Measurements from ENCODE around the gene KLHL42. TPM values are rescaled to one million over a fixed set of nuclear protein-coding genes. Genes with fewer than 3 reads are reported as not detected.

The KLHL42 gene
- total RNA-seq, 2 experiments from 2014 or later = 24.2 to 25.2 TPM

DNA sequence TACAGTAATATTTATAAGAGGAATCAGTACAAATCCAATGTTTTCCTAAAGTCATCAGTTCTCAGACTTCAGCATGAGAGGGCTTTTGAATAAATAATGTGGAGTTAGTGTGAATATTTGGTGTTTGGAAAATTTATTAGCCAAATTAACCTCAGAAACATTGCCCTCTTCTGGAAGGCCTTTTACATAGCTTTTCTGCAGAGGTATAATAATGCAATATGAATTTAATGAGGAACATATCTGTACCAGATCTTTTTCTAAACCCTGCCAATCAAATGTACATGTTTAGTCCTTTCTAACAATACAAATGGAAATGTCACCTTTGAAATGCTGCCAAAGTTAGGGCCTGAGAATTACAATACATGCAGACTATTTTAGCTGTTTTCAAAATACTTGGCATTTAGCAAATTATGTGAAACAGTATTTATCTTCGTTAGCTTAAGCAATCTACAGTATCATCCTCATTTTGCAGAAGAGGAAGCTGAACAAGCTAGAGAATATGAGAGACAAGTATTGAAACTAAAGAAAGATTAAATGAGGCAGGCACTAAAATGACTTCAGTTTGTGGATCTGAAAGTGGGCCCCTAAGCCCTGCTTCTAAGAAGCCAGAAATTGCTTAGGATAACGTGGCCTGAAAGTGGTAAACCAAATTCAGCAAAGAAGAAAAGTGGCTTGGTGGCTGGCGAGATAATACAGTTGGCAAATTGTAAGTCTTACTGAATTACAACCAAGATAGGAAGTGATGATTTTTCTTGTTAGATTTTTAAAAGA lies 60.4 kb downstream of the KLHL42 start:
- Histone ChIP-seq H3K36me3 (ENCODE audit: insufficient read depth, low read length) (no peaks in the 10 kb centered on the region), H3K4me3 (ENCODE audit: low read depth, low read length, poor library complexity, severe bottlenecking) (no peak overlapping the region), H2AFZ (ENCODE audit: low read length) (peak overlapping the region; percentile 13; the same call in 1 of the 2 replicates), H3K9me2 (ENCODE audit: insufficient read depth, low read length) (no peaks in the 10 kb centered on the region), H4K20me1 (ENCODE audit: insufficient read depth, low read length) (no peaks in the 10 kb centered on the region), H3K79me2 (ENCODE audit: insufficient read depth, low read depth, low read length) (no peaks in the 10 kb centered on the region), H3K4me2 (ENCODE audit: low read length) (peak overlapping the region; percentile 16; the same call in 1 of the 2 replicates), H3K27ac (ENCODE audit: low read depth, low read length, poor library complexity, severe bottlenecking) (no peak overlapping the region), H3K9me3 (ENCODE audit: low read length) (no peaks in the 10 kb centered on the region), H3K4me1 (ENCODE audit: insufficient read depth, low read length, poor library complexity, severe bottlenecking) (peaks cover 4% of the 10 kb centered on the region)
- no peak for TF ChIP-seq EZH2phosphoT487 (IDR thresholded peaks at IDR 0.05; ENCODE audit: borderline replicate concordance, low read depth, low read length)
- TF ChIP-seq, protein P1, sequence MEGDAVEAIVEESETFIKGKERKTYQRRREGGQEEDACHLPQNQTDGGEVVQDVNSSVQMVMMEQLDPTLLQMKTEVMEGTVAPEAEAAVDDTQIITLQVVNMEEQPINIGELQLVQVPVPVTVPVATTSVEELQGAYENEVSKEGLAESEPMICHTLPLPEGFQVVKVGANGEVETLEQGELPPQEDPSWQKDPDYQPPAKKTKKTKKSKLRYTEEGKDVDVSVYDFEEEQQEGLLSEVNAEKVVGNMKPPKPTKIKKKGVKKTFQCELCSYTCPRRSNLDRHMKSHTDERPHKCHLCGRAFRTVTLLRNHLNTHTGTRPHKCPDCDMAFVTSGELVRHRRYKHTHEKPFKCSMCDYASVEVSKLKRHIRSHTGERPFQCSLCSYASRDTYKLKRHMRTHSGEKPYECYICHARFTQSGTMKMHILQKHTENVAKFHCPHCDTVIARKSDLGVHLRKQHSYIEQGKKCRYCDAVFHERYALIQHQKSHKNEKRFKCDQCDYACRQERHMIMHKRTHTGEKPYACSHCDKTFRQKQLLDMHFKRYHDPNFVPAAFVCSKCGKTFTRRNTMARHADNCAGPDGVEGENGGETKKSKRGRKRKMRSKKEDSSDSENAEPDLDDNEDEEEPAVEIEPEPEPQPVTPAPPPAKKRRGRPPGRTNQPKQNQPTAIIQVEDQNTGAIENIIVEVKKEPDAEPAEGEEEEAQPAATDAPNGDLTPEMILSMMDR (conservative IDR thresholded peaks at IDR 0.05; ENCODE audit: low read length) = peak; percentile 59
- CTCF ChIA-PET (ENCODE audit: unreplicated experiment) = no interaction called here
- intact Hi-C loops (cut with micrococcal nuclease; ENCODE audit: unreplicated experiment) = loop anchor here (2.0 kb wide), 1 partner anchor 22 kb away; no protein-coding TSS in a partner anchor
- peak; percentile 8 for DNase-seq (ENCODE audit: low spot score)
- no TSS peak for BruUV-seq (replicated peaks)
- POLR2A ChIA-PET = interaction anchor here (0.9 to 1.5 kb wide), 6 partner anchors 10 to 88 kb away, joined by 3 to 5 read pairs (median 4); no protein-coding TSS in a partner anchor

DNA sequence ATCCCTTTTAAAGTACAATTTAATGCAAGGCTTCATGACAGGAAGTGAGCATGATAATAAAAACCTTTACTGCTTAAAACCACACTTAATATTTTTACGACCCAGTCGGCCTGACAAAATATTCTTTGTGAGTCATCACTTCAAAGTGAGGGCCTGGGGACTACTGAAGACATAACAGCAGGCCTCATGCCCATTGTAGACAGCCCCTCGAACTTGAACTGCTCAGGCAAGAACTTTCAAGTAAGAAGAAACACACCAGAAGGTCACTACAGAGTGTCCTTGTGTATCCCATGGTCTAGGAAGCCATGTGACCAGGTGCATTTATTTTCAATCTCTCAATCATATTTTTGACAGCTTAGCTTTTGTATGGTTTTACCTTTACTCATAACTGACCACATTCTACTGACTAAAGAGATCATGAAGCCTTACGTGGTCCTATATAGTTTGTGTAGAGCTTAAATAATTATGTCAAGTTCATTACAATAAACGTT lies 61.4 kb downstream of the KLHL42 start:
- Histone ChIP-seq H2AFZ (ENCODE audit: low read length) (no peak overlapping the region), H3K79me2 (ENCODE audit: insufficient read depth, low read depth, low read length) (no peaks in the 10 kb centered on the region), H3K4me1 (ENCODE audit: insufficient read depth, low read length, poor library complexity, severe bottlenecking) (peaks cover 4% of the 10 kb centered on the region), H3K27ac (ENCODE audit: low read depth, low read length, poor library complexity, severe bottlenecking) (no peak overlapping the region), H3K4me2 (ENCODE audit: low read length) (no peak overlapping the region), H3K36me3 (ENCODE audit: insufficient read depth, low read length) (no peaks in the 10 kb centered on the region), H3K9me3 (ENCODE audit: low read length) (no peaks in the 10 kb centered on the region), H3K9me2 (ENCODE audit: insufficient read depth, low read length) (no peaks in the 10 kb centered on the region), H4K20me1 (ENCODE audit: insufficient read depth, low read length) (no peaks in the 10 kb centered on the region), H3K4me3 (ENCODE audit: low read depth, low read length, poor library complexity, severe bottlenecking) (no peak overlapping the region)
- intact Hi-C loops (cut with micrococcal nuclease; ENCODE audit: unreplicated experiment) = loop anchor here (2.0 kb wide), 1 partner anchor 21 kb away; no protein-coding TSS in a partner anchor
- CTCF ChIA-PET (ENCODE audit: unreplicated experiment) = no interaction called here
- no peak for DNase-seq (ENCODE audit: low spot score)
- no TSS peak for BruUV-seq (replicated peaks)
- no peak for TF ChIP-seq EZH2phosphoT487 (IDR thresholded peaks at IDR 0.05; ENCODE audit: borderline replicate concordance, low read depth, low read length)
- TF ChIP-seq, protein P1 (conservative IDR thresholded peaks at IDR 0.05; ENCODE audit: low read length) = no peak
- POLR2A ChIA-PET = interaction anchor here (1.0 to 1.5 kb wide), 3 partner anchors 14 to 21 kb away, joined by 3 to 5 read pairs (median 4); no protein-coding TSS in a partner anchor
